ENCODE results near the gene ARRDC4.

- TF ChIP-seq EP300 (IDR thresholded peaks at IDR 0.05), result no peak
- TF ChIP-seq CTCF (IDR thresholded peaks at IDR 0.05), result no peak
- no peak for TF ChIP-seq POLR2A (IDR thresholded peaks at IDR 0.05)
These were observed 18.1 kb downstream of the ARRDC4 start for GRCh38 chr15:97978401-97979139.

Data from tibial nerve (tissue), 4 donors.